Activated naive CD4-positive, alpha-beta T cell treated with anti-CD3 and anti-CD28 coated beads, Interleukin-2, amount 50 U/mL, for 72 hours (primary cell): ENCODE measurements around the gene PPM1A. TPM values are rescaled to one million over a fixed set of nuclear protein-coding genes. Genes with fewer than 3 reads are reported as not detected.

Experiments
- ATAC-seq, 2 donors: fragments of 150-1000 bp; cut with Tn5 transposase; 2 replicates each; pipeline ENCODE4 v1.10.0; 2021; ENCODE audit warnings: mild to moderate bottlenecking in 2 of 2, moderate library complexity in 2 of 2
- DNase-seq, 2 donors: peaks; one replicate each; pipeline ENCODE4 v3.0.0; 2021 to 2022; ENCODE audit warnings: low spot score in 2 of 2
- H3K27ac Mint-ChIP-seq, 2 donors: one replicate each; pipeline ENCODE4 v1.8.0; 2022; ENCODE audit warnings: mild to moderate bottlenecking in 2 of 2, mixed read lengths in 2 of 2
- H3K36me3 Mint-ChIP-seq, 2 donors: one replicate each; pipeline ENCODE4 v1.8.0; 2022; ENCODE audit warnings: mixed read lengths in 2 of 2
- H3K9me3 Mint-ChIP-seq, 2 donors: one replicate each; pipeline ENCODE4 v1.8.0; 2022; ENCODE audit warnings: mixed read lengths in 2 of 2
- total RNA-seq, 2 donors: library from RNA; stranded (reverse); gene quantifications; one replicate each; pipeline ENCODE4 v1.2.3, GENCODE V29; 2022

The PPM1A gene
- total RNA-seq, 2 donors from 2014 or later = 33.7 to 55.5 TPM

GRCh38 chr14:60220084-60220483, 28.9 kb upstream of the PPM1A start:
- DNase-seq (no peak), ATAC-seq (no peak)
- Mint-ChIP-seq H3K36me3 (no peaks in the 10 kb centered on the region), H3K9me3 (no peaks in the 10 kb centered on the region), H3K27ac (peak overlapping the region in 1 of 2 donors; percentile 19)

GRCh38 chr14:60220917-60221316, 28.1 kb upstream of the PPM1A start:
- no peak for ATAC-seq
- Mint-ChIP-seq H3K9me3 (no peaks in the 10 kb centered on the region), H3K27ac (peak overlapping the region in 1 of 2 donors; percentile 19), H3K36me3 (no peaks in the 10 kb centered on the region)
- DNase-seq = no peak

- DNase-seq (no peak), ATAC-seq (no peak)
- Mint-ChIP-seq H3K9me3 (no peaks in the 10 kb centered on the region), H3K27ac (no peak overlapping the region), H3K36me3 (no peaks in the 10 kb centered on the region)
Measured at GRCh38 chr14:60221457-60221856, 27.6 kb upstream of the PPM1A start.

- no peak for ATAC-seq
- H3K36me3 Mint-ChIP-seq = no peaks in the 10 kb centered on the region
- H3K9me3 Mint-ChIP-seq = no peaks in the 10 kb centered on the region
Measured at GRCh38 chr14:60222820-60223219, 26.2 kb upstream of the PPM1A start.

GRCh38 chr14:60225265-60225664, 23.8 kb upstream of the PPM1A start:
- H3K9me3 Mint-ChIP-seq = no peaks in the 10 kb centered on the region
- no peak overlapping the region for H3K27ac Mint-ChIP-seq
- ATAC-seq = no peak
- no peaks in the 10 kb centered on the region for H3K36me3 Mint-ChIP-seq
- no peak for DNase-seq

More at GRCh38 chr14:60222820-60223219, 26.2 kb upstream of the PPM1A start:
- no peak overlapping the region for H3K27ac Mint-ChIP-seq
- DNase-seq = no peak

- ATAC-seq = no peak
- no peak for DNase-seq
- H3K36me3 Mint-ChIP-seq = peaks cover 0 to 6% of the 10 kb centered on the region in 2 donors
- H3K27ac Mint-ChIP-seq = no peak overlapping the region
- peaks cover 6% of the 10 kb centered on the region in 2 donors for H3K9me3 Mint-ChIP-seq
Measured at GRCh38 chr14:60226298-60226697, 22.7 kb upstream of the PPM1A start.

- no peak for DNase-seq
Measured at GRCh38 chr14:60227291-60227690, 21.7 kb upstream of the PPM1A start.

GRCh38 chr14:60229614-60230013, 19.4 kb upstream of the PPM1A start:
- H3K27ac Mint-ChIP-seq = no peak overlapping the region
- no peak for DNase-seq
- peaks cover 17% of the 10 kb centered on the region in 2 donors for H3K9me3 Mint-ChIP-seq
- ATAC-seq = no peak
- peaks cover 10 to 16% of the 10 kb centered on the region in 2 donors for H3K36me3 Mint-ChIP-seq

More at GRCh38 chr14:60227291-60227690, 21.7 kb upstream of the PPM1A start:
- Mint-ChIP-seq H3K36me3 (peaks cover under 1 to 6% of the 10 kb centered on the region in 2 donors), H3K27ac (no peak overlapping the region), H3K9me3 (peaks cover 8% of the 10 kb centered on the region in 2 donors)
- no peak for ATAC-seq

- ATAC-seq = no peak
- H3K36me3 Mint-ChIP-seq = peaks cover 10 to 16% of the 10 kb centered on the region in 2 donors
- H3K9me3 Mint-ChIP-seq = peaks cover 17% of the 10 kb centered on the region in 2 donors
- no peak for DNase-seq
- no peak overlapping the region for H3K27ac Mint-ChIP-seq
Measured at GRCh38 chr14:60232185-60232584, 16.8 kb upstream of the PPM1A start.

GRCh38 chr14:60233251-60233650, 15.8 kb upstream of the PPM1A start:
- ATAC-seq = no peak
- Mint-ChIP-seq H3K36me3 (peaks cover 10 to 16% of the 10 kb centered on the region in 2 donors), H3K27ac (no peak overlapping the region), H3K9me3 (peaks cover 17% of the 10 kb centered on the region in 2 donors)
- no peak for DNase-seq

GRCh38 chr14:60233891-60234290, 15.1 kb upstream of the PPM1A start:
- H3K27ac Mint-ChIP-seq = no peak overlapping the region
- H3K9me3 Mint-ChIP-seq = peaks cover 17% of the 10 kb centered on the region in 2 donors
- no peak for DNase-seq
- no peak for ATAC-seq
- peaks cover 10 to 16% of the 10 kb centered on the region in 2 donors for H3K36me3 Mint-ChIP-seq

- ATAC-seq (no peak), DNase-seq (no peak)
- Mint-ChIP-seq H3K27ac (no peak overlapping the region), H3K36me3 (peaks cover 10 to 16% of the 10 kb centered on the region in 2 donors), H3K9me3 (peaks cover 17% of the 10 kb centered on the region in 2 donors)
Measured at GRCh38 chr14:60235440-60235839, 13.6 kb upstream of the PPM1A start.

GRCh38 chr14:60238955-60239354, 10.1 kb upstream of the PPM1A start:
- Mint-ChIP-seq H3K27ac (no peak overlapping the region), H3K36me3 (no peaks in the 10 kb centered on the region), H3K9me3 (no peaks in the 10 kb centered on the region)
- DNase-seq (no peak), ATAC-seq (no peak)

GRCh38 chr14:60240139-60240856, 8.7 kb upstream of the PPM1A start:
- ATAC-seq (no peak), DNase-seq (no peak)
- Mint-ChIP-seq H3K9me3 (no peaks in the 10 kb centered on the region), H3K36me3 (no peaks in the 10 kb centered on the region), H3K27ac (no peak overlapping the region)

- ATAC-seq = no peak
- no peaks in the 10 kb centered on the region for H3K9me3 Mint-ChIP-seq
Measured at GRCh38 chr14:60241091-60241490, 7.9 kb upstream of the PPM1A start.

GRCh38 chr14:60242429-60242828, 6.6 kb upstream of the PPM1A start:
- no peak for ATAC-seq
- no peak for DNase-seq

More at GRCh38 chr14:60241091-60241490, 7.9 kb upstream of the PPM1A start:
- no peak overlapping the region for H3K27ac Mint-ChIP-seq
- H3K36me3 Mint-ChIP-seq = no peaks in the 10 kb centered on the region
- no peak for DNase-seq

GRCh38 chr14:60245380-60246177, 3.4 kb upstream of the PPM1A start:
- H3K36me3 Mint-ChIP-seq = peaks cover 0 to 7% of the 10 kb centered on the region in 2 donors
- H3K9me3 Mint-ChIP-seq = no peaks in the 10 kb centered on the region
- peak overlapping the region in 1 of 2 donors; percentile 65 for H3K27ac Mint-ChIP-seq
- no peak for ATAC-seq
- no peak for DNase-seq

More at GRCh38 chr14:60242429-60242828, 6.6 kb upstream of the PPM1A start:
- H3K36me3 Mint-ChIP-seq = no peaks in the 10 kb centered on the region
- no peaks in the 10 kb centered on the region for H3K9me3 Mint-ChIP-seq
- H3K27ac Mint-ChIP-seq = no peak overlapping the region
